Esophagus squamous epithelium (tissue), 5 donors: Measurements from ENCODE around the gene SMO. TPM values are rescaled to one million over a fixed set of nuclear protein-coding genes. Genes with fewer than 3 reads are reported as not detected.
A peak's percentile ranks its signal among the peaks of the same experiment; 100 is the strongest.
"Not testable (repeated sequence)": the region's sequence is repeated elsewhere in the genome, so short reads cannot be mapped to it uniquely, and the experiment has no call there.

Experiments used
- DNase-seq: peaks from one replicate; lab custom pipeline; 2025; lab: John Stamatoyannopoulos, UW
- H3K27ac ChIP-seq, 4 donors: fragments of 200-600 bp; sonication (generic); one replicate each; pipeline ENCODE4 v1.5.1; 2016 to 2019; ENCODE audit warnings: mild to moderate bottlenecking in 1 of 4
- H3K27me3 ChIP-seq, 4 donors: fragments of 200-600 bp; sonication (generic); 1 replicate in 3 of 4; 2 replicates in 1 of 4; pipeline versions ENCODE4 v1.5.1 to v1.6.0; 2017 to 2021; ENCODE audit warnings: antibody characterized with exemption in 1 of 4
- H3K36me3 ChIP-seq, 3 donors: fragments of 200-600 bp; sonication (generic); one replicate each; pipeline ENCODE4 v1.5.1; 2016 to 2019
- H3K4me1 ChIP-seq, 3 donors: fragments of 200-600 bp; sonication (generic); one replicate each; pipeline ENCODE4 v1.5.1; 2017 to 2019
- H3K4me3 ChIP-seq, 4 donors: fragments of 200-600 bp; sonication (generic); 1 replicate in 3 of 4; 2 replicates in 1 of 4; pipeline ENCODE4 v1.5.1; 2016 to 2019; ENCODE audit warnings: mild to moderate bottlenecking in 2 of 4, moderate library complexity in 1 of 4
- H3K9me3 ChIP-seq, 3 donors: fragments of 200-600 bp; sonication (generic); one replicate each; pipeline ENCODE4 v1.5.1; 2016 to 2019
- POLR2A ChIP-seq, 4 donors: fragments of 450-650 bp; IDR thresholded peaks; one replicate each; pipeline ENCODE4 v1.6.1; 2017; ENCODE audit warnings: antibody characterized with exemption in 4 of 4, mild to moderate bottlenecking in 4 of 4, moderate library complexity in 3 of 4
- WGBS, 2 donors: methylation state at CpG; one replicate each; pipeline ENCODE4 v1.1.5; 2018; 5-methylcytosine and 5-hydroxymethylcytosine counted together
- intact Hi-C: fragments of 100-400 bp; cut with DNase I; formaldehyde crosslinking; loops from one replicate; pipeline ENCODE4 v1.15.0; 2022
- total RNA-seq, 4 donors: library from RNA; depleted of rRNA; stranded (reverse); fragments of >200 nt; gene quantifications; one replicate each; pipeline ENCODE4 v1.1.0, GENCODE V29; 2016
- TF ChIP-seq, protein P1 (sequence below), 6 experiments: fragments of 450-650 bp in 4 of 6; fragments of 200-600 bp in 2 of 6; sonication (generic) in 2 of 6; IDR thresholded peaks; one replicate each; pipeline ENCODE4 v1.5.1; 2016 to 2019; ENCODE audit warnings: antibody characterized with exemption in 6 of 6, mild to moderate bottlenecking in 4 of 6, moderate library complexity in 4 of 6
- donor health status: DM: yes; HTN: yes; CAD: no.

SMO gene
- total RNA-seq, 4 donors from 2014 or later = 9.2 to 18.4 (median 10.4) TPM

- not testable (repeated sequence) for H3K27ac ChIP-seq, DNase-seq, H3K27me3 ChIP-seq, H3K4me1 ChIP-seq, H3K9me3 ChIP-seq, H3K4me3 ChIP-seq
- H3K36me3 ChIP-seq = peaks cover 0 to 13% (median 0%) of the 10 kb centered on the region in 3 donors
- WGBS, 2 donors = 81 to 87% methylated on average over 7 to 8 of the region's 8 CpGs
- intact Hi-C loops = loop anchor here (5.0 to 10.0 kb wide), 2 partner anchors 55 to 268 kb away; no protein-coding TSS in a partner anchor
These were observed 28.5 kb downstream of the SMO start for GRCh38 chr7:129216821-129217416.

DNA sequence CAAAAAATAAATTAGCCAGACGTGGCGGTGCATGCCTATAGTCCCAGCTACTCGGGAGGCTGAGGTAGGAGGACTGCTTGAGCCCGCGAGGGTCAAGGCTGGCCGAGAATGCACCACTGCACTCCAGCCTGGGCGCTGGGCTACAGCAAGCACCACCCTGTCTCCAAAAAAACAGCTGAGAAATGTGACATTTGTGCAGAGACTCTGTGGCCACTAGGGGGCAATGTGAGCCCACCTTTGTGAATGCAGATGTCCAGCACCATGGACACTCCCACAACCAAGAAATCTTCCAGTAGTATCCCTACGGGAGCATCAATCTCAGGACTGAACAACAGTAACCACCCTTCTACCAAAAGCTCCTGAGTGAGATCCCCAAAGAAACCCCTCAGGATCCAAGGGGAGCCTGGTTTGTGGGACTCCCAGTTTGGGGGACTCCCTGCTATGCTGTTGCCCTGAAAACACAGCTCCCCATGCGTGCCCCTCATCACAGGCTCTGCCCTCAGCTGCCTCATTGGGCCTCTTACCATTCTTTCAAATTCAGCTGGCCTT, 30.2 kb downstream of the SMO start:
- no peak for DNase-seq
- intact Hi-C loops = loop anchor here (5.0 to 10.0 kb wide), 2 partner anchors 54 to 266 kb away; no protein-coding TSS in a partner anchor
- Histone ChIP-seq H3K4me1 (peaks cover 0 to 8% (median 0%) of the 10 kb centered on the region in 3 donors), H3K27ac (no peak overlapping the region), H3K9me3 (no peaks in the 10 kb centered on the region), H3K4me3 (no peak overlapping the region), H3K27me3 (peaks cover 0 to 8% (median 0%) of the 10 kb centered on the region in 4 donors), H3K36me3 (no peaks in the 10 kb centered on the region)
- 7 to 32% methylated on average over 2 to 8 of the region's 9 CpGs for WGBS, 2 donors
- TF ChIP-seq, protein P1, sequence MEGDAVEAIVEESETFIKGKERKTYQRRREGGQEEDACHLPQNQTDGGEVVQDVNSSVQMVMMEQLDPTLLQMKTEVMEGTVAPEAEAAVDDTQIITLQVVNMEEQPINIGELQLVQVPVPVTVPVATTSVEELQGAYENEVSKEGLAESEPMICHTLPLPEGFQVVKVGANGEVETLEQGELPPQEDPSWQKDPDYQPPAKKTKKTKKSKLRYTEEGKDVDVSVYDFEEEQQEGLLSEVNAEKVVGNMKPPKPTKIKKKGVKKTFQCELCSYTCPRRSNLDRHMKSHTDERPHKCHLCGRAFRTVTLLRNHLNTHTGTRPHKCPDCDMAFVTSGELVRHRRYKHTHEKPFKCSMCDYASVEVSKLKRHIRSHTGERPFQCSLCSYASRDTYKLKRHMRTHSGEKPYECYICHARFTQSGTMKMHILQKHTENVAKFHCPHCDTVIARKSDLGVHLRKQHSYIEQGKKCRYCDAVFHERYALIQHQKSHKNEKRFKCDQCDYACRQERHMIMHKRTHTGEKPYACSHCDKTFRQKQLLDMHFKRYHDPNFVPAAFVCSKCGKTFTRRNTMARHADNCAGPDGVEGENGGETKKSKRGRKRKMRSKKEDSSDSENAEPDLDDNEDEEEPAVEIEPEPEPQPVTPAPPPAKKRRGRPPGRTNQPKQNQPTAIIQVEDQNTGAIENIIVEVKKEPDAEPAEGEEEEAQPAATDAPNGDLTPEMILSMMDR (IDR thresholded peaks at IDR 0.05) = peak; percentile 83 to 93 (median 88)
- TF ChIP-seq POLR2A (IDR thresholded peaks at IDR 0.05) = no peak

GRCh38 chr7:129219166-129219565, 30.7 kb downstream of the SMO start:
- H3K4me3 ChIP-seq, H3K9me3 ChIP-seq, H3K27ac ChIP-seq, H3K36me3 ChIP-seq, DNase-seq, H3K27me3 ChIP-seq: not testable (repeated sequence)
- WGBS, 2 donors = 84 to 100% methylated on average over 2 to 4 of the region's 4 CpGs
- intact Hi-C loops = loop anchor here (5.0 to 10.0 kb wide), 2 partner anchors 53 to 266 kb away; no protein-coding TSS in a partner anchor
- peaks cover 0 to 13% (median 0%) of the 10 kb centered on the region in 3 donors for H3K4me1 ChIP-seq

GRCh38 chr7:129222064-129222463, 33.6 kb downstream of the SMO start:
- no peak for TF ChIP-seq POLR2A (IDR thresholded peaks at IDR 0.05)
- TF ChIP-seq, protein P1 (IDR thresholded peaks at IDR 0.05) = no peak
- peaks cover 0 to 35% (median 5%) of the 10 kb centered on the region in 3 donors for H3K4me1 ChIP-seq
- no peak overlapping the region for H3K27ac ChIP-seq
- H3K36me3 ChIP-seq = no peaks in the 10 kb centered on the region
- H3K4me3 ChIP-seq = no peak overlapping the region
- H3K9me3 ChIP-seq = no peaks in the 10 kb centered on the region
- DNase-seq = no peak
- peaks cover 0 to 8% (median 0%) of the 10 kb centered on the region in 4 donors for H3K27me3 ChIP-seq
- intact Hi-C loops = loop anchor here (10.0 kb wide), 1 partner anchor 73 kb away; no protein-coding TSS in a partner anchor
- WGBS, 2 donors = 46 to 55% methylated on average over 3 to 4 of the region's 4 CpGs

GRCh38 chr7:129224251-129225205, 36.1 kb downstream of the SMO start, which contains the start of gene AHCYL2:
TSS of gene AHCYL2 (plus strand) at chr7:129225030.
- H3K9me3 ChIP-seq = no peaks in the 10 kb centered on the region
- WGBS, 2 donors = 0 to 1% methylated on average over 35 to 38 of the region's 63 CpGs
- H3K36me3 ChIP-seq = no peaks in the 10 kb centered on the region
- peaks cover 0 to 51% (median 13%) of the 10 kb centered on the region in 3 donors for H3K4me1 ChIP-seq
- intact Hi-C loops = loop anchor here (5.0 to 10.0 kb wide), 2 partner anchors 38 to 70 kb away; no protein-coding TSS in a partner anchor
- peak; percentile 88 for DNase-seq
- TF ChIP-seq, protein P1 (IDR thresholded peaks at IDR 0.05) = no peak
- peak in 1 of 4 donors; percentile 68 for TF ChIP-seq POLR2A (IDR thresholded peaks at IDR 0.05)
- H3K27me3 ChIP-seq = no peaks in the 10 kb centered on the region
- peak within 1 kb of the TSS; percentile 90 to 98 (median 94) for H3K27ac ChIP-seq
- peak within 1 kb of the TSS; percentile 69 to 99 (median 90) for H3K4me3 ChIP-seq
